SH-SY5Y (cell line): ENCODE data around the gene BACE2.

ENCODE experiments used
- GATA2 ChIP-seq: IDR thresholded peaks from 2 replicates; pipeline ENCODE4 v1.6.1; 2011; ENCODE audit warnings: mild to moderate bottlenecking, low read depth, low read length
- GATA3 ChIP-seq: IDR thresholded peaks from 2 replicates; pipeline ENCODE4 v1.6.1; 2011; ENCODE audit warnings: low read depth, mild to moderate bottlenecking, low read length, moderate library complexity

GRCh38 chr21:41219498-41220207 lies 51.7 kb downstream of the BACE2 start:
- TF ChIP-seq GATA2 (no peak), GATA3 (no peak)
